Fibroblast of skin of left biceps (primary cell): ENCODE results near the gene RNF20.

Source experiments
- DNase-seq, 2 experiments: peaks; one replicate each; pipeline ENCODE4 v3.0.0-alpha.2; 2013; ENCODE audit warnings: low read depth in 2 of 2

Gene RNF20

GRCh38 chr9:101590901-101591300, 57.2 kb downstream of the RNF20 start:
- no peak for DNase-seq

GRCh38 chr9:101591787-101592446, 58.3 kb downstream of the RNF20 start:
- DNase-seq, result no peak

DNA sequence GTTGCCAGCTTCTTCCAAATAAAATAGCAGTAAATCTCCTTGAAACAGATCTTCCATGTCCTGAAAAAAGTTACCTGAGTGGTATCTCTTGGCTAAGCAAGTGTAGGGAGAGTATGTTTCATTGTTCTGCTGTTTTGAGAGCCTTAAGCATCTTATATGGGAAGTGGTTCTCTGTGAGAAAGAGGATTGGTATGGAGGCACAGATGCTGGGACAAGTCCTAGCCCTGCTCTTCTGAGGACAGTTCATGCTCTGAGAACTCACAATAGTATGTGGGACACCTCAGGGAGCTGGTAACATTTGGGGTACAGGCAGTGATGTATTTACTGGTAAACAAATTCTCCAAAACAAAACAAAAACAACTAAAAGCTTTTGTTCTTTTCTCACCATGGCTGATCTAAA, 59.1 kb downstream of the RNF20 start:
- no peak for DNase-seq

- no peak for DNase-seq
Measured at GRCh38 chr9:101593345-101593744, 59.7 kb downstream of the RNF20 start.

DNA sequence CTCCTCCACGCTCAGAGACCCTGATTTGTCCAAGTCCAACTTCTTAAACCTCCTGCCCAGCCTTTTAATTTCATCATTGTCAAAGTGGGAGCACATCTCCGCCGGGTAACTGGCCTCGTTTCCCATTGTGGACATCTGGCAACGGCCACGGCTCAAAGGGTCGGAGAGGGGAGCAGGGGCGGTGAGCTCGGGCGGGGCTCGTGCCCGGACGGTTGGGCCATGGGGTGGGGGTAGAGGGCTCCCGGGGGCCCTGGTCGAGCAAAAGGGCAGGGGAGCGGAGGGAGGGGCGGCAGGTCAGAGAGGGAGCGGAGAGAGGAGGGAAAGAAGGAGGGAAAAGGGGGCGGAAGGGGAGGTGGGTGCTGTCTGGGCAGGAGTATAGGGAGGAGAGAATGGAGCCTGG, 61.1 kb downstream of the RNF20 start, which contains the start of gene PPP3R2:
PPP3R2 (minus strand) TSS at position 174 of the 400 bp plus-strand sequence; CDS start at position 126, 48 bp downstream.
- DNase-seq, result no peak

GRCh38 chr9:101601904-101602765, 68.5 kb downstream of the RNF20 start:
- no peak for DNase-seq

DNA sequence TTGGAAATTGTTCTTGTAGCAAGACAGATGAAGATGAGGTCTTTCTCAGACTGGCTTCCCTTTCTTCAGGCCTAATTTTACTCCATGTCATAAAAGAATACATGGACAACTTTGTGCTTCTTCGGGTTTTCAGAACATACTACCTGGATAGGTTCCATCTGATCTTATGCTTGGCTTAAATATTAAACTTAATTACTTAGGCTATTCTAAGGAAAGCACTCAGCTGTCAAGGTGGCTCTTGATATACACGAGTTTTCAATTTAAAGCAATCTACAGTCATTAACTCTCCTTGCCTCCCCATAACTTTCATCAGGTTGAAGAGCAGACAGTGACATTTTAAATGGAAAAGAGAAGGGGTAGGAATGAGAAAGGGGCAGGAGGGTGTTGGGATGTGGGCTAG, 70.6 kb downstream of the RNF20 start:
- no peak for DNase-seq

DNA sequence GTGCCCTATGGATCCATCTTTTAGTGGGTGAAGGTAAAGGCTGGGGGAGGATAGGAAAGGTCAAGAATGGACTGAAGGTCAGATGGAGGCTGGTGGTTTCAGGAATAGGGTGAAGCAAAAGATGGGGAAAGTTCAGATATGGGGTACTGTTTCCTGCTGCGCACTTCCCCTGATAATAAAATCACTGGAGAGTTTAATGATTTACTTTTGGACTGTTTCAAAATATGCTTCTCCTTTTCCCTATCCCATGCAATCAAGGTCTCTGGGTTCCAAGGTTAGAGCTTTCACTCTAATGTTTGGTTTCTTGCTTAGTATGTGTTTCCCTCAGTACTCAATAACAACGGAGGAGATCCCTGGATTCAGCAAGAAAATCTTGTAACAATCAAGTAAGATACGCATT, 71.9 kb downstream of the RNF20 start:
- no peak for DNase-seq
